K562 (cell line): ENCODE data around the gene HOXC5. TPM values are rescaled to one million over a fixed set of nuclear protein-coding genes. Genes with fewer than 3 reads are reported as not detected.

Experiments
- ATAC-seq: fragments of 200-7000 bp; cut with Tn5 transposase; 3 replicates; pipeline ENCODE4 v1.9.1; 2020; ENCODE audit warnings: moderate library complexity
- BruUV-seq: library from RNA; stranded (reverse); fragments of 400-500 nt; replicated peaks from 2 replicates; lab custom pipeline; 2021; lab: Mats Ljungman, UMichigan
- CTCF ChIA-PET: fragments of 300-600 bp; formaldehyde crosslinking; extraction: SDS; loops from one replicate; lab custom pipeline; 2021; ENCODE audit warnings: low intra/inter-chr PET ratio; lab: Yijun Ruan, JAX
- POLR2A ChIA-PET: fragments of 300-600, 350-650 bp; sonication (Branson Sonifier 250); formaldehyde crosslinking; extraction: SDS; loops from one replicate; lab custom pipeline; 2021; ENCODE audit warnings: antibody characterized with exemption, inconsistent platforms; lab: Yijun Ruan, JAX
- DNase-seq, 4 experiments: peaks; one replicate each; pipeline versions ENCODE4 v3.0.0 to v3.0.0-alpha.2; 2011 to 2018; ENCODE audit warnings: low spot score in 3 of 4, mixed read lengths in 3 of 4; ENCODE audit errors: extremely low read depth in 1 of 4
- FAIRE-seq: peaks from 2 replicates; lab custom pipeline; 2011; peaks lifted over from hg19 to GRCh38; lab: Jason Lieb, UNC
- H2AFZ ChIP-seq: 2 replicates; pipeline ENCODE4 v1.6.0; 2011; ENCODE audit warnings: low read depth, low read length, control low read depth, inconsistent platforms
- H3K27ac ChIP-seq: fragments of 200-600 bp; 3 replicates; pipeline ENCODE4 v1.8.0; 2011; ENCODE audit warnings: low read depth, mild to moderate bottlenecking, control low read depth, inconsistent platforms, low read length, moderate library complexity, mixed read lengths; ENCODE audit errors: extremely low read depth
- H3K27me3 ChIP-seq, 2 experiments: fragments of 300-600 bp in 1 of 2; 2 replicates in 1 of 2; 3 replicates in 1 of 2; pipeline versions ENCODE4 v1.6.0 to v1.8.0; 2011; ENCODE audit warnings: inconsistent platforms in 2 of 2, low read length in 2 of 2, mild to moderate bottlenecking in 1 of 2, mixed read lengths in 1 of 2, moderate library complexity in 1 of 2; ENCODE audit not compliant: control insufficient read depth in 2 of 2, insufficient read depth in 2 of 2
- H3K36me3 ChIP-seq: fragments of 300-600 bp; 3 replicates; pipeline ENCODE4 v1.8.0; 2011; ENCODE audit warnings: mild to moderate bottlenecking, low read length, inconsistent platforms; ENCODE audit not compliant: control insufficient read depth, insufficient read depth
- H3K4me1 ChIP-seq, 2 experiments: fragments of 200-600 bp in 1 of 2; replicated peaks in 1 of 2; 2 replicates in 1 of 2; 3 replicates in 1 of 2; pipeline versions ENCODE4 v1.5.1 to v1.8.0; 2011; ENCODE audit warnings: inconsistent platforms in 2 of 2, low read length in 2 of 2, mild to moderate bottlenecking in 1 of 2, mixed read lengths in 1 of 2, moderate library complexity in 1 of 2; ENCODE audit not compliant: control insufficient read depth in 2 of 2, insufficient read depth in 2 of 2
- H3K4me2 ChIP-seq: 2 replicates; pipeline ENCODE4 v1.6.1; 2011; ENCODE audit warnings: low read length, control low read depth, inconsistent platforms, mixed read lengths; ENCODE audit not compliant: insufficient read depth
- H3K4me3 ChIP-seq: fragments of 200-600 bp; sonication (generic), shearing (Covaris generic); 2 replicates; pipeline ENCODE4 v1.5.1; 2016; ENCODE audit warnings: control low read depth, inconsistent platforms
- H3K79me2 ChIP-seq: fragments of 200-600 bp; 3 replicates; pipeline ENCODE4 v1.8.0; 2011; ENCODE audit warnings: low read length, inconsistent platforms; ENCODE audit not compliant: control insufficient read depth, insufficient read depth
- H3K9ac ChIP-seq, 2 experiments: 2 replicates each; pipeline versions ENCODE4 v1.6.0 to v1.6.1; 2011; ENCODE audit warnings: low read depth in 2 of 2, low read length in 2 of 2, control low read depth in 1 of 2, inconsistent platforms in 1 of 2, mild to moderate bottlenecking in 1 of 2, mixed read lengths in 1 of 2; ENCODE audit not compliant: insufficient read depth in 1 of 2
- H3K9me1 ChIP-seq: one replicate; pipeline ENCODE4 v1.6.0; 2011; ENCODE audit warnings: inconsistent platforms, mild to moderate bottlenecking, low read length, moderate library complexity; ENCODE audit not compliant: control insufficient read depth, insufficient read depth
- H3K9me3 ChIP-seq: replicated peaks from 2 replicates; pipeline ENCODE4 v1.5.1; 2011; ENCODE audit warnings: low read depth, low read length, inconsistent platforms; ENCODE audit not compliant: control insufficient read depth, insufficient read depth
- H4K20me1 ChIP-seq: replicated peaks from 2 replicates; pipeline ENCODE4 v1.6.1; 2011; ENCODE audit warnings: low read length, inconsistent platforms, mixed read lengths; ENCODE audit not compliant: control insufficient read depth, insufficient read depth
- CHD1 ChIP-seq: fragments of 200-600 bp; sonication (generic); IDR thresholded peaks from one replicate; pipeline ENCODE4 v1.6.1; 2012; ENCODE audit warnings: mild to moderate bottlenecking, moderate library complexity, low read length, inconsistent platforms
- LCOR ChIP-seq: sonication (generic); formaldehyde crosslinking; IDR thresholded peaks from 2 replicates; pipeline ENCODE4 v1.8.0; 2022; ENCODE audit warnings: mild to moderate bottlenecking, missing genetic modification reagents
- NR2C2 ChIP-seq, 2 experiments: fragments of 200-800 bp in 1 of 2; sonication (Bioruptor generic) in 1 of 2; sonication (generic) in 1 of 2; formaldehyde crosslinking in 1 of 2; IDR thresholded peaks; 2 replicates each; pipeline versions ENCODE4 v1.6.1 to v1.8.0; 2016 to 2022; ENCODE audit warnings: mild to moderate bottlenecking in 1 of 2, missing compliant biosample characterization in 1 of 2, missing genetic modification characterization in 1 of 2, missing genetic modification reagents in 1 of 2
- ZSCAN29 ChIP-seq: fragments of 450-650 bp; IDR thresholded peaks from 2 replicates; pipeline ENCODE4 v1.6.1; 2017
- WGBS: fragments of 100-300 bp; shearing (Covaris generic); methylation state at CpG from one replicate; pipeline ENCODE4 v1.1.6; 2016; ENCODE audit warnings: low coverage, mixed read lengths; ENCODE audit not compliant: insufficient coverage; ENCODE audit errors: missing lambda C conversion rate; 5-methylcytosine and 5-hydroxymethylcytosine counted together
- in situ Hi-C: fragments of 300-500 bp; cut with MboI; formaldehyde crosslinking; loops from 4 replicates; pipeline ENCODE4 v1.15.0; 2018; ENCODE audit warnings: inconsistent platforms, mixed read lengths
- intact Hi-C: fragments of 100-400 bp; cut with micrococcal nuclease; formaldehyde crosslinking; loops from 2 replicates; pipeline ENCODE4 v1.14.2; 2022
- polyA plus RNA-seq, 8 experiments: library from polyadenylated mRNA; depleted of rRNA in 4 of 8; stranded (reverse) in 5 of 8; unstranded in 3 of 8; fragments of >200 nt; fragmentation: Nextera tagmentation in 2 of 8; fragmentation: Illumina TruSeq in 1 of 8; extraction: Ambion mirVana in 2 of 8; extraction: Trizol in 1 of 8; gene quantifications; 2 replicates each; pipeline versions ENCODE4 v1.2.1 to v1.2.3, GENCODE V29; 2011 to 2014; ENCODE audit warnings: inconsistent platforms in 1 of 8, missing spikeins in 1 of 8
- total RNA-seq, 7 experiments: library from RNA; depleted of rRNA in 6 of 7; stranded (reverse); fragments of >200 nt in 6 of 7; fragmentation: Illumina TruSeq in 2 of 7; extraction: Trizol in 2 of 7; gene quantifications; 2 replicates each; pipeline versions ENCODE4 v1.2.1 to v1.2.3, GENCODE V29; 2011 to 2021; ENCODE audit warnings: low replicate concordance in 1 of 7
- TF ChIP-seq, protein P1 (sequence below): sonication (generic); formaldehyde crosslinking; IDR thresholded peaks from 2 replicates; pipeline ENCODE4 v1.8.0; 2022; ENCODE audit warnings: missing genetic modification reagents, mild to moderate bottlenecking, borderline replicate concordance
- TF ChIP-seq, protein P2 (sequence below): fragments of 200-800 bp; sonication (Bioruptor generic); IDR thresholded peaks from 2 replicates; pipeline ENCODE4 v1.6.1; 2017; ENCODE audit warnings: missing genetic modification characterization, missing compliant biosample characterization
- TF ChIP-seq, protein P3 (sequence below): conservative IDR thresholded peaks from 2 replicates; pipeline ENCODE4 v1.6.1; 2011; ENCODE audit warnings: low read depth, mild to moderate bottlenecking, low read length; ENCODE audit not compliant: control insufficient read depth

The HOXC5 gene
- total and polyA plus RNA-seq, 9 of the 15 experiments (the other 6 are each of a cell fraction or from before 2014, with no cell fraction given) = 0.10 to 0.44 (median 0.18) TPM; not detected in 4

DNA sequence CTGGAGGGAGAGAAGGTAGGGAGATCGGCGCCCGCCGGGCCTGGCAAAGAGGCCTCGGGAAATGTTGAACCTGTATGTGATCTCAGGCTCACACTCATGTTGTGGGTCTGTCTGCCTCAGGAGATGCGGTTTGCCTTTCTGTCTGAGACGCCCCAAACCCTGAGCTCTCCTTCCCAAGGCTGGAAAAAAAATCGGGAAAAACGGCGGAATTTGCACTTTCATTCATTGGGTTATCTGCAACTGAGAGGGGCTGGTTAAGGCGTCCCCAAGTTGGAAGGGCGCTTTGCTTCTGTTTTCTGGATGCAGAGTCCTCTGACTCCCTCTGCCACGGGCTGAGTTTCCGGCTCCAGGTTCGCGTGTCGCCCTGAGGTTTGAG, 37.9 kb upstream of the HOXC5 start:
- CTCF ChIA-PET = no interaction called here
- H3K79me2 ChIP-seq = peaks cover 33% of the 10 kb centered on the region
- H3K4me2 ChIP-seq = peak overlapping the region; percentile 92
- ATAC-seq (no peak), DNase-seq (no peak), FAIRE-seq (no peak)
- peak overlapping the region; percentile 61 for H3K4me3 ChIP-seq
- H3K9me3 ChIP-seq = no peaks in the 10 kb centered on the region
- H3K27me3 ChIP-seq = peaks cover 0 to 10% of the 10 kb centered on the region in 2 experiments; a peak in 2 of 5 replicates
- H3K36me3 ChIP-seq = no peaks in the 10 kb centered on the region
- TSS peak; percentile 40 for BruUV-seq
- 0% methylated on average over 17 of the region's 17 CpGs for WGBS
- no peaks in the 10 kb centered on the region for H4K20me1 ChIP-seq
- H3K4me1 ChIP-seq = peaks cover 35 to 70% of the 10 kb centered on the region in 2 experiments
- H3K27ac ChIP-seq = peak overlapping the region; percentile 94
- in situ Hi-C loops = no loop called here
- intact Hi-C loops = no loop called here
- POLR2A ChIA-PET = interaction anchor here (0.5 to 1.9 kb wide), 5 partner anchors 24 to 403 kb away, joined by 3 to 4 read pairs (median 3); no protein-coding TSS in a partner anchor
- no peaks in the 10 kb centered on the region for H3K9me1 ChIP-seq
- H2AFZ ChIP-seq = peak overlapping the region; percentile 93
- H3K9ac ChIP-seq = peak overlapping the region; percentile 87 to 96
- TF ChIP-seq LCOR (CRISPR knock-in tag) = 0 out of 2 replicates have a peak, but pooled peaks have one; percentile 5
- TF ChIP-seq, protein P1, sequence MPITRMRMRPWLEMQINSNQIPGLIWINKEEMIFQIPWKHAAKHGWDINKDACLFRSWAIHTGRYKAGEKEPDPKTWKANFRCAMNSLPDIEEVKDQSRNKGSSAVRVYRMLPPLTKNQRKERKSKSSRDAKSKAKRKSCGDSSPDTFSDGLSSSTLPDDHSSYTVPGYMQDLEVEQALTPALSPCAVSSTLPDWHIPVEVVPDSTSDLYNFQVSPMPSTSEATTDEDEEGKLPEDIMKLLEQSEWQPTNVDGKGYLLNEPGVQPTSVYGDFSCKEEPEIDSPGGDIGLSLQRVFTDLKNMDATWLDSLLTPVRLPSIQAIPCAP (CRISPR knock-in tag) = no peak
- TF ChIP-seq NR2C2 (CRISPR knock-in tag; IDR thresholded peaks at IDR 0.05) = no peak
- TF ChIP-seq NR2C2 (tag; IDR thresholded peaks at IDR 0.05) = no peak
- TF ChIP-seq CHD1 = peak; percentile 61
- TF ChIP-seq, protein P2, sequence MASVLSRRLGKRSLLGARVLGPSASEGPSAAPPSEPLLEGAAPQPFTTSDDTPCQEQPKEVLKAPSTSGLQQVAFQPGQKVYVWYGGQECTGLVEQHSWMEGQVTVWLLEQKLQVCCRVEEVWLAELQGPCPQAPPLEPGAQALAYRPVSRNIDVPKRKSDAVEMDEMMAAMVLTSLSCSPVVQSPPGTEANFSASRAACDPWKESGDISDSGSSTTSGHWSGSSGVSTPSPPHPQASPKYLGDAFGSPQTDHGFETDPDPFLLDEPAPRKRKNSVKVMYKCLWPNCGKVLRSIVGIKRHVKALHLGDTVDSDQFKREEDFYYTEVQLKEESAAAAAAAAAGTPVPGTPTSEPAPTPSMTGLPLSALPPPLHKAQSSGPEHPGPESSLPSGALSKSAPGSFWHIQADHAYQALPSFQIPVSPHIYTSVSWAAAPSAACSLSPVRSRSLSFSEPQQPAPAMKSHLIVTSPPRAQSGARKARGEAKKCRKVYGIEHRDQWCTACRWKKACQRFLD = 0 out of 2 replicates have a peak, but pooled peaks have one; percentile 25
- TF ChIP-seq, protein P3, sequence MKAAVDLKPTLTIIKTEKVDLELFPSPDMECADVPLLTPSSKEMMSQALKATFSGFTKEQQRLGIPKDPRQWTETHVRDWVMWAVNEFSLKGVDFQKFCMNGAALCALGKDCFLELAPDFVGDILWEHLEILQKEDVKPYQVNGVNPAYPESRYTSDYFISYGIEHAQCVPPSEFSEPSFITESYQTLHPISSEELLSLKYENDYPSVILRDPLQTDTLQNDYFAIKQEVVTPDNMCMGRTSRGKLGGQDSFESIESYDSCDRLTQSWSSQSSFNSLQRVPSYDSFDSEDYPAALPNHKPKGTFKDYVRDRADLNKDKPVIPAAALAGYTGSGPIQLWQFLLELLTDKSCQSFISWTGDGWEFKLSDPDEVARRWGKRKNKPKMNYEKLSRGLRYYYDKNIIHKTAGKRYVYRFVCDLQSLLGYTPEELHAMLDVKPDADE = 0 out of 2 replicates have a peak, but pooled peaks have one; percentile 9
- TF ChIP-seq ZSCAN29 = no peak
